SH-SY5Y (cell line): ENCODE results near the gene TBCD.

Source experiments
- GATA2 ChIP-seq: IDR thresholded peaks from 2 replicates; pipeline ENCODE4 v1.6.1; 2011; ENCODE audit warnings: mild to moderate bottlenecking, low read depth, low read length
- GATA3 ChIP-seq: IDR thresholded peaks from 2 replicates; pipeline ENCODE4 v1.6.1; 2011; ENCODE audit warnings: low read depth, mild to moderate bottlenecking, low read length, moderate library complexity

GRCh38 chr17:82972836-82973372 is 221.0 kb downstream of the TBCD start:
- no peak for TF ChIP-seq GATA3
- no peak for TF ChIP-seq GATA2
